ENCODE measurements around the gene GLT8D1. TPM values are rescaled to one million over a fixed set of nuclear protein-coding genes. Genes with fewer than 3 reads are reported as not detected.

Gene GLT8D1
- total RNA-seq, 4 donors from 2014 or later, result 7.9 to 141 (median 48.9) TPM

GRCh38 chr3:52690560-52690959, 15.0 kb downstream of the GLT8D1 start:
- Histone ChIP-seq H3K9me3 (no peaks in the 10 kb centered on the region), H3K27me3 (no peaks in the 10 kb centered on the region), H3K36me3 (no peaks in the 10 kb centered on the region), H3K4me3 (no peak overlapping the region), H3K27ac (no peak overlapping the region), H3K4me1 (no peaks in the 10 kb centered on the region)
- intact Hi-C loops (cut with DNase I; ENCODE audit: low total_unique reads), result no loop called here
- TF ChIP-seq CTCF (IDR thresholded peaks at IDR 0.05), result no peak
- no peak for TF ChIP-seq POLR2A (IDR thresholded peaks at IDR 0.05)
- no peak for DNase-seq

DNA sequence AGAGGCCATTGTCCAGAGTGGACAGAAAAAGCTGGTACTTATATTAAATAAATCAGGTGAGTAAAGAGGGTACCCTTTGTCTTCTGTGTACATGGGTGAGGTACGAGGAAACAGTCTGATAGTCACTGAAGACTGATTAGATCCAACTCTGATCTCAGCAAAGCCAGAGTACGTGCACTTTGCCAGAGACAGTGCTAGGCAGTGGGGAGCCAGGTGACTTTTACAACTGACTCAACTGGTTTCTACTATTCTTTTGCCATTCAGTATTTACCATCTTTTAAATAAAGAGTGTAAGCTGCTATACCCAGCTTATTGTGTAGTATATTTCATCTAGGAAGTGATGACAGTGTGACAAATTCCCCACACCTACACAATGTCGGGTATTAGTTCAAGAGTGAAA, 16.4 kb downstream of the GLT8D1 start:
- Histone ChIP-seq H3K9me3 (no peaks in the 10 kb centered on the region), H3K4me3 (no peak overlapping the region), H3K36me3 (no peaks in the 10 kb centered on the region), H3K27me3 (no peaks in the 10 kb centered on the region), H3K27ac (no peak overlapping the region), H3K4me1 (no peaks in the 10 kb centered on the region)
- intact Hi-C loops (cut with DNase I; ENCODE audit: low total_unique reads), result no loop called here
- no peak for TF ChIP-seq POLR2A (IDR thresholded peaks at IDR 0.05)
- TF ChIP-seq CTCF (IDR thresholded peaks at IDR 0.05), result no peak
- no peak for DNase-seq

DNA sequence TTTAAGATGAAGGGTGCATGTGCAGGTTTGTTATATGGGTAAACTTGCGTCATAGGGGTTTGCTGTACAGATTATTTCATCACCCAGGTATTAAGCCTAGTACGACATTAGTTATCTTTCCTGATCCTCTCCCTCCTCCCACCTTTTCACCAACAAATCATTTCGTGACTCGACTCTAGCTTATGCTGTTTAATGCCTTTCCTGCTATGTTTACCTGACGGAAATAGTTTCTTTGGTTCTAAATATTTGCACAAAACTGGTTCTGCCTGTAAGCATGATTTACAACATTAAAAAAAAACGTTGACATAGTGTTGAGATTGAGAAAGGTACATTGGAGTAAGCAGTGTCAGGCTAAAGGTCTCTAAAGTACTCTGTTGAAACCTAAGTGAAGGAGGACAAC, 17.3 kb downstream of the GLT8D1 start:
- no peak overlapping the region for H3K4me3 ChIP-seq
- H3K36me3 ChIP-seq, result no peaks in the 10 kb centered on the region
- no peak for TF ChIP-seq POLR2A (IDR thresholded peaks at IDR 0.05)
- H3K27ac ChIP-seq, result no peak overlapping the region
- H3K27me3 ChIP-seq, result no peaks in the 10 kb centered on the region
- H3K4me1 ChIP-seq, result no peaks in the 10 kb centered on the region
- no peaks in the 10 kb centered on the region for H3K9me3 ChIP-seq
- no peak for DNase-seq
- intact Hi-C loops (cut with DNase I; ENCODE audit: low total_unique reads), result no loop called here

DNA sequence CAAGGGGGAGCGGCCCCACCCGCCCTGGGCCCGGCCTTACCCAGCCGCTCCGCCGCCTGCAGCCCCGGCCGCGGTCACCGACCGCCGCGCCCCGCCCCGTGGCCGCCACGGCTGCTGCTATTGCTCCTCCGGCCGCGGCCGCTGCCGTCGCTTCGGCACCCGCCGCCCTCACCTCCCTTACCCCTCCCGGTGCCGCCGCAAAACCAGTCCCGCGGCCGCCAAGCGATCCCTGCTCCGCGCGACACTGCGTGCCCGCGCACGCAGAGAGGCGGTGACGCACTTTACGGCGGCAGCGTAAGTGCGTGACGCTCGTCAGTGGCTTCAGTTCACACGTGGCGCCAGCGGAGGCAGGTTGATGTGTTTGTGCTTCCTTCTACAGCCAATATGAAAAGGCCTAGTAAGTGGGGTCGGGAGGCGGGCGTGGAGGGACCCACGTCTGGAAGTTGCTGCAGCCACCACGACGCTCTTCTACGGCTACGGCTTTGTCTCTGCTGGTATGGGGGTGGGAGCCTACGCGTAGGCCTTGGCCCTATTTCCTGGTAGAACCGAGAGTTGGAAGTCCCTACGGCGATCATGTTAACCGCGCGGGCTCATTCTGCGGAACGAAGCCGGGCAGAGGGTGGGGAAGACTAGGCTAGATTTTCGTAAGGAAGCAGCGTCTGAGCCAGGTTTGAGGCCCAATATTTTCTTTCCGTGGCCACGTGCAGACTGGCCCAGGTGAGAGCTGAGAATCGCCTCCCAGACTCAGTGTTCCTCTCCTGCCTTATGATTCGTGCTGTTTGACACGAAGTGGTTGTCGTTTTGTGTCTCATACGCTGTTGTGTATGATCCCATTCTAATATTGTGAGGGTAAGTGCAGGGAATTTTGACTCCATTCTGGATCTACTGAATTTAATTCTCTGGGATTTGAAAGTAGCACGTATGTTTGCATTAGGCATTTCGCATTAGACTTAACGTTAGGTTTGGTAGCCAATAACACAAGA, 19.6 kb downstream of the GLT8D1 start, which contains the start of the genes GNL3 and PBRM1:
Gene GNL3 (plus strand): TSS at position 324 of the 983 bp plus-strand sequence. CDS start 61 bp downstream, at position 385.
Gene PBRM1 (minus strand): TSS at position 205 of the 983 bp plus-strand sequence.
- Histone ChIP-seq H3K27ac (peak within 1 kb of the TSS; percentile 97 to 99), H3K36me3 (no peaks in the 10 kb centered on the region), H3K9me3 (no peaks in the 10 kb centered on the region), H3K27me3 (no peaks in the 10 kb centered on the region), H3K4me3 (peak within 1 kb of the TSS; percentile 73 to 92), H3K4me1 (peaks cover 0 to 10% of the 10 kb centered on the region in 2 donors)
- peak; percentile 89 to 93 for DNase-seq
- intact Hi-C loops (cut with DNase I; ENCODE audit: low total_unique reads), result no loop called here
- peak in 1 of 4 experiments; percentile 19 for TF ChIP-seq CTCF (IDR thresholded peaks at IDR 0.05)
- TF ChIP-seq POLR2A (IDR thresholded peaks at IDR 0.05), result peak; percentile 62 to 90

GRCh38 chr3:52685285-52685708, 20.3 kb downstream of the GLT8D1 start:
- TF ChIP-seq CTCF (IDR thresholded peaks at IDR 0.05), result no peak
- no peak for TF ChIP-seq POLR2A (IDR thresholded peaks at IDR 0.05)
- Histone ChIP-seq H3K27me3 (no peaks in the 10 kb centered on the region), H3K27ac (peak overlapping the region; percentile 97 to 99), H3K36me3 (no peaks in the 10 kb centered on the region), H3K4me3 (peak overlapping the region; percentile 73 to 92), H3K4me1 (peaks cover 0 to 10% of the 10 kb centered on the region in 2 donors), H3K9me3 (no peaks in the 10 kb centered on the region)
- intact Hi-C loops (cut with DNase I; ENCODE audit: low total_unique reads), result no loop called here
- peak; percentile 58 to 77 for DNase-seq
